HG03025 (cell line): ENCODE data around the gene STRA6.
"Not testable (repeated sequence)": the region's sequence is repeated elsewhere in the genome, so short reads cannot be mapped to it uniquely, and the experiment has no call there.

Experiments
- ATAC-seq: cut with Tn5 transposase; IDR thresholded peaks from one replicate; pipeline ENCODE4 v1.9.1; 2021; ENCODE audit warnings: mild to moderate bottlenecking, moderate library complexity; ENCODE audit not compliant: unreplicated experiment, low FRiP score

The STRA6 gene

GRCh38 chr15:74170071-74170844, 32.3 kb downstream of the STRA6 start:
- ATAC-seq, result no peak

- ATAC-seq, result no peak
These were observed 33.9 kb downstream of the STRA6 start for GRCh38 chr15:74168711-74169126.

GRCh38 chr15:74167891-74168331, 34.7 kb downstream of the STRA6 start:
- no peak for ATAC-seq

- ATAC-seq, result no peak
These were observed 37.1 kb downstream of the STRA6 start for GRCh38 chr15:74165461-74165860.

GRCh38 chr15:74162195-74162536, 40.4 kb downstream of the STRA6 start:
- not testable (repeated sequence) for ATAC-seq

GRCh38 chr15:74160390-74160789, 42.2 kb downstream of the STRA6 start:
- not testable (repeated sequence) for ATAC-seq

GRCh38 chr15:74159773-74160172, 42.8 kb downstream of the STRA6 start:
- no peak for ATAC-seq

GRCh38 chr15:74158855-74159650, 43.5 kb downstream of the STRA6 start:
- no peak for ATAC-seq

GRCh38 chr15:74157868-74158827, 44.4 kb downstream of the STRA6 start:
- ATAC-seq, result no peak

- no peak for ATAC-seq
These were observed 45.7 kb downstream of the STRA6 start for GRCh38 chr15:74156678-74157411.

GRCh38 chr15:74155766-74156417, 46.7 kb downstream of the STRA6 start:
- no peak for ATAC-seq

GRCh38 chr15:74147051-74147450, 55.5 kb downstream of the STRA6 start:
- no peak for ATAC-seq

- no peak for ATAC-seq
These were observed 56.2 kb downstream of the STRA6 start for GRCh38 chr15:74146277-74146800.

GRCh38 chr15:74144153-74144775, 58.3 kb downstream of the STRA6 start:
- no peak for ATAC-seq

GRCh38 chr15:74141591-74141990, 61.0 kb downstream of the STRA6 start:
- ATAC-seq, result no peak

GRCh38 chr15:74138642-74139041, 63.9 kb downstream of the STRA6 start:
- no peak for ATAC-seq

GRCh38 chr15:74137537-74137894, 65.1 kb downstream of the STRA6 start:
- ATAC-seq, result no peak

GRCh38 chr15:74136814-74137536, 65.6 kb downstream of the STRA6 start:
- no peak for ATAC-seq
